Measurements from ENCODE around the gene ARHGAP29. TPM values are rescaled to one million over a fixed set of nuclear protein-coding genes. Genes with fewer than 3 reads are reported as not detected.

ARHGAP29 gene
- polyA plus RNA-seq, 3 donors = 0.69 to 0.98 (median 0.81) TPM

DNA sequence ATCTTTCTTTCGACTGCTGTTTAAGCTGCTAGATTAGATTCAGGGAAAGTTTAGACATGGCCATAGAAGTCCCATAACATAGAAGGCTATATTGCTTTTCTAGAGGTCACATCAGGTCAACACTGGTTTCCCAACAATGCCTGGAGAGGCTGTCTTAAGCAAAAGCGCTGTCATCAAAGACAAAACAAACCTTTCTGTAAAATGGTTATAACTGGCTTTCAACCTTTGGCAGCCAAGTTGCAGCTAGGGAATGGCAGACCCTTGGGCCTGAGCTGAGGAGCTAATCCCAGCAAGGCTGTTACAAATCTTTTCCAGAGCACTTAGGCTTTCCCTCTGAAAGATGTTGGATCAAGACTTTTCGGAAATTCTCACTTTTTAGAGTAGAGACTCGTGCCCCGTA lies 105.3 kb downstream of the ARHGAP29 start:
- H3K9me3 Mint-ChIP-seq = peaks cover 7 to 29% (median 23%) of the 10 kb centered on the region in 7 donors
- no peak overlapping the region for H3K27ac ChIP-seq (ENCODE audit: low read depth in 1 of 2, low read length in 2 of 2)
- no peak overlapping the region for H3K9ac ChIP-seq (ENCODE audit: insufficient read depth, low read length, poor library complexity, severe bottlenecking)
- H3K36me3 ChIP-seq (replicated peaks in 1 of 2; ENCODE audit: control insufficient read depth in 1 of 2, insufficient read depth in 2 of 2, low read length in 2 of 2) = no peaks in the 10 kb centered on the region
- H3K9me3 ChIP-seq (replicated peaks in 1 of 2; ENCODE audit: control insufficient read depth in 1 of 2, insufficient read depth in 1 of 2, low read length in 2 of 2) = peaks cover 0 to 12% of the 10 kb centered on the region in 2 donors
- H2AFZ ChIP-seq (ENCODE audit: insufficient read depth, low read depth, low read length, poor library complexity, severe bottlenecking) = no peak overlapping the region
- no peak overlapping the region for H3K4me2 ChIP-seq (replicated peaks; ENCODE audit: extremely low read depth, low read length, poor library complexity, severe bottlenecking)
- H3K27ac Mint-ChIP-seq = no peak overlapping the region
- H4K20me1 ChIP-seq (ENCODE audit: insufficient read depth, low read length) = no peaks in the 10 kb centered on the region
- no peaks in the 10 kb centered on the region for H3K4me1 ChIP-seq (ENCODE audit: control insufficient read depth in 1 of 2, insufficient read depth in 2 of 2, low read length in 2 of 2)
- H3K79me2 ChIP-seq (ENCODE audit: insufficient read depth, low read length) = no peaks in the 10 kb centered on the region
- H3K4me3 Mint-ChIP-seq = no peak overlapping the region
- DNase-seq = no peak
- WGBS (ENCODE audit: insufficient coverage) = 100% methylated on average over 2 of the region's 5 CpGs
- H3K36me3 Mint-ChIP-seq = no peaks in the 10 kb centered on the region
- H3K27me3 ChIP-seq (ENCODE audit: control insufficient read depth in 2 of 2, insufficient read depth in 2 of 2, low read length in 2 of 2) = peaks cover 4 to 15% of the 10 kb centered on the region in 2 donors
- TF ChIP-seq CTCF (IDR thresholded peaks at IDR 0.05) = no peak
- H3K4me3 ChIP-seq (replicated peaks in 1 of 3; ENCODE audit: low read depth in 2 of 3, low read length in 3 of 3) = no peak overlapping the region
- peaks cover 16 to 27% (median 21%) of the 10 kb centered on the region in 3 donors for H3K27me3 Mint-ChIP-seq (ENCODE audit: low read depth in 3 of 3)
- H3K4me1 Mint-ChIP-seq = no peaks in the 10 kb centered on the region
- intact Hi-C loops (cut with micrococcal nuclease) = no loop called here

DNA sequence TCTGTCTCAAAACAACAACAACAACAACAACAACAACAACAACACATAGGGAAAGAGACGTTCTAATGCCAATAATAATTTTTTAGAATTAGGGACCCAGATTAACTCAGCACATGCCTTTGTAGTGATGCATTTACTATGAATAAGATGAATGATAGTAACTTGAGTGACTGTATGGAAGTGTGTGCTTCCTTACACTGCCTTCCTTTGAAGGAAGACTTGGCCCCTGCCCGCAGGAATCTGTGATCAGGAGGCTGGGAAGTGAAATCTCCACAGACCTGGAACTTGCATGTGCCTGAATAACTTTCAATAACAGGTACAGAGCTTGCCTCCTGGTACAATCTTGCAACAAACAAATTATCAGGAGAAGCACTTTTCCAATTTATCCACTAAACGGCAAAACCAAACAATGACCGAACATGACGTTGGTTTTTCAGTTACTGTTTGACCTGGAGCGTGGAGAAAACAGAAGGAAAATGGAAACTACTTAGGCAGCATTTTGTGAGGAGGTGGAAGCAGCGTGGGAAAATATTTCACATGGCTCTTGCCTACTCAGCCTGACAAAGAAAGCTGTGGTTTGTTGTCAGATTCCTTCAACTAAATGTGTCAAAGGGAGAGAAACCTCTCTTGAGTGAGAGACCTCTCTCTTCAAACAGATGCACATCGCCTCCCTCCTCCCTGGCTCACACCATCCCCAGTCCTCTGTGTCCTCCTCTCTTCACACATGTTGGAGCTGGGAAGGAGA lies 106.4 kb downstream of the ARHGAP29 start:
- Mint-ChIP-seq H3K36me3 (no peaks in the 10 kb centered on the region), H3K27ac (no peak overlapping the region), H3K4me3 (peak overlapping the region in 1 of 2 donors; percentile 2), H3K9me3 (peaks cover 7 to 24% (median 21%) of the 10 kb centered on the region in 7 donors), H3K4me1 (no peaks in the 10 kb centered on the region), H3K27me3 (ENCODE audit: low read depth in 3 of 3) (peaks cover 13 to 28% (median 23%) of the 10 kb centered on the region in 3 donors)
- Histone ChIP-seq H3K27me3 (ENCODE audit: control insufficient read depth in 2 of 2, insufficient read depth in 2 of 2, low read length in 2 of 2) (peaks cover 12 to 19% of the 10 kb centered on the region in 2 donors), H3K4me3 (replicated peaks in 1 of 3; ENCODE audit: low read depth in 2 of 3, low read length in 3 of 3) (no peak overlapping the region), H3K4me1 (ENCODE audit: control insufficient read depth in 1 of 2, insufficient read depth in 2 of 2, low read length in 2 of 2) (no peaks in the 10 kb centered on the region), H3K27ac (ENCODE audit: low read depth in 1 of 2, low read length in 2 of 2) (no peak overlapping the region), H3K9me3 (replicated peaks in 1 of 2; ENCODE audit: control insufficient read depth in 1 of 2, insufficient read depth in 1 of 2, low read length in 2 of 2) (peaks cover 0 to 12% of the 10 kb centered on the region in 2 donors), H3K79me2 (ENCODE audit: insufficient read depth, low read length) (no peaks in the 10 kb centered on the region), H3K36me3 (replicated peaks in 1 of 2; ENCODE audit: control insufficient read depth in 1 of 2, insufficient read depth in 2 of 2, low read length in 2 of 2) (no peaks in the 10 kb centered on the region), H2AFZ (ENCODE audit: insufficient read depth, low read depth, low read length, poor library complexity, severe bottlenecking) (no peak overlapping the region), H3K4me2 (replicated peaks; ENCODE audit: extremely low read depth, low read length, poor library complexity, severe bottlenecking) (no peak overlapping the region), H4K20me1 (ENCODE audit: insufficient read depth, low read length) (no peaks in the 10 kb centered on the region), H3K9ac (ENCODE audit: insufficient read depth, low read length, poor library complexity, severe bottlenecking) (no peak overlapping the region)
- WGBS (ENCODE audit: insufficient coverage) = 80% methylated on average over 2 of the region's 8 CpGs
- no peak for DNase-seq
- no peak for TF ChIP-seq CTCF (IDR thresholded peaks at IDR 0.05)
- intact Hi-C loops (cut with micrococcal nuclease) = no loop called here

Data from CD14-positive monocyte (primary cell).